Neural cell (in vitro differentiated cells): Measurements from ENCODE around the gene DPYD. TPM values are rescaled to one million over a fixed set of nuclear protein-coding genes. Genes with fewer than 3 reads are reported as not detected.

ENCODE experiments used
- H2AFZ ChIP-seq: fragments of 200-600, 300-800 bp; sonication (generic), shearing (Covaris generic); 2 replicates; pipeline ENCODE4 v1.6.0; 2014; ENCODE audit warnings: low read depth, mild to moderate bottlenecking, antibody characterized with exemption, low read length, moderate library complexity
- H3F3A ChIP-seq: fragments of 200-600 bp; shearing (Covaris generic); 2 replicates; pipeline ENCODE4 v1.6.1; 2016; ENCODE audit warnings: mild to moderate bottlenecking, moderate library complexity, mixed read lengths, antibody characterized with exemption, low read length; ENCODE audit not compliant: insufficient read depth, poor library complexity, severe bottlenecking
- H3K27ac ChIP-seq: fragments of 200-600, 300-800 bp; sonication (generic), shearing (Covaris generic); 2 replicates; pipeline ENCODE4 v1.5.1; 2014; ENCODE audit warnings: mild to moderate bottlenecking, low read length, moderate library complexity
- H3K27me3 ChIP-seq: fragments of 300-800, 200-600 bp; sonication (generic), shearing (Covaris generic); 2 replicates; pipeline ENCODE4 v1.6.0; 2014; ENCODE audit warnings: mild to moderate bottlenecking, low read depth, low read length, moderate library complexity; ENCODE audit not compliant: insufficient read depth
- H3K36me3 ChIP-seq: fragments of 300-800, 200-600 bp; sonication (generic), shearing (Covaris generic); 2 replicates; pipeline ENCODE4 v1.5.1; 2014; ENCODE audit warnings: mild to moderate bottlenecking, antibody characterized with exemption, low read length, moderate library complexity; ENCODE audit not compliant: insufficient read depth
- H3K4me2 ChIP-seq: fragments of 300-800, 200-600 bp; sonication (generic), shearing (Covaris generic); 2 replicates; pipeline ENCODE4 v1.6.0; 2014; ENCODE audit warnings: mild to moderate bottlenecking, low read length
- H3K4me3 ChIP-seq: fragments of 300-800, 200-600 bp; sonication (generic), shearing (Covaris generic); 2 replicates; pipeline ENCODE4 v1.5.1; 2014; ENCODE audit warnings: mild to moderate bottlenecking, low read length, moderate library complexity
- H3K79me2 ChIP-seq: fragments of 200-600 bp; shearing (Covaris generic); replicated peaks from 2 replicates; pipeline ENCODE4 v1.6.0; 2014; ENCODE audit warnings: mild to moderate bottlenecking, low read length, moderate library complexity; ENCODE audit not compliant: insufficient read depth
- H3K9ac ChIP-seq: fragments of 300-800, 200-600 bp; sonication (generic), shearing (Covaris generic); 2 replicates; pipeline ENCODE4 v1.6.1; 2016; ENCODE audit warnings: mild to moderate bottlenecking, low read length, mixed read lengths
- H3K9me2 ChIP-seq: fragments of 200-600 bp; shearing (Covaris generic); 2 replicates; pipeline ENCODE4 v1.6.1; 2016; ENCODE audit warnings: mild to moderate bottlenecking, low read length, mixed read lengths; ENCODE audit not compliant: insufficient read depth
- H3K9me3 ChIP-seq: fragments of 200-600, 300-800 bp; sonication (generic), shearing (Covaris generic); 2 replicates; pipeline ENCODE4 v1.6.1; 2016; ENCODE audit warnings: mild to moderate bottlenecking, mixed run types, low read length, moderate library complexity, mixed read lengths
- H4K20me1 ChIP-seq: fragments of 200-600 bp; shearing (Covaris generic); 2 replicates; pipeline ENCODE4 v1.6.1; 2016; ENCODE audit warnings: mild to moderate bottlenecking, mixed run types; ENCODE audit not compliant: insufficient read depth
- EP300 ChIP-seq: fragments of 450-650 bp; conservative IDR thresholded peaks from 2 replicates; pipeline ENCODE4 v1.6.1; 2014; ENCODE audit warnings: antibody characterized with exemption, mild to moderate bottlenecking, moderate library complexity; ENCODE audit not compliant: poor library complexity, severe bottlenecking
- EZH2 ChIP-seq: fragments of 200-600, 300-800 bp; shearing (Covaris generic), sonication (generic); IDR thresholded peaks from 2 replicates; pipeline ENCODE4 v1.6.1; 2014; ENCODE audit warnings: antibody characterized with exemption, low read length, borderline replicate concordance, mild to moderate bottlenecking; ENCODE audit not compliant: insufficient read depth, poor library complexity, severe bottlenecking
- MXI1 ChIP-seq: fragments of 450-650 bp; conservative IDR thresholded peaks from 2 replicates; pipeline ENCODE4 v1.6.1; 2014; ENCODE audit warnings: antibody characterized with exemption, mild to moderate bottlenecking; ENCODE audit not compliant: poor library complexity, severe bottlenecking
- POLR2AphosphoS5 ChIP-seq: IDR thresholded peaks from 2 replicates; pipeline ENCODE4 v1.6.1; 2012
- RAD21 ChIP-seq: fragments of 450-650 bp; conservative IDR thresholded peaks from 2 replicates; pipeline ENCODE4 v1.6.1; 2014; ENCODE audit warnings: antibody characterized with exemption, mild to moderate bottlenecking, moderate library complexity
- SMC3 ChIP-seq: fragments of 450-650 bp; conservative IDR thresholded peaks from 2 replicates; pipeline ENCODE4 v1.6.1; 2014; ENCODE audit warnings: antibody characterized with exemption, mild to moderate bottlenecking, moderate library complexity; ENCODE audit not compliant: poor library complexity
- TAF1 ChIP-seq: IDR thresholded peaks from 2 replicates; pipeline ENCODE4 v1.6.1; 2012; ENCODE audit warnings: low read depth
- polyA plus RNA-seq: library from polyadenylated mRNA; depleted of rRNA; stranded (reverse); fragments of >200 nt; gene quantifications from 2 replicates; pipeline ENCODE4 v1.2.3, GENCODE V29; 2014
- TF ChIP-seq, protein P1 (sequence below): IDR thresholded peaks from 2 replicates; pipeline ENCODE4 v1.6.1; 2012; ENCODE audit warnings: borderline replicate concordance
- TF ChIP-seq, protein P2 (sequence below): fragments of 450-650 bp; IDR thresholded peaks from 2 replicates; pipeline ENCODE4 v1.5.1; 2014; ENCODE audit warnings: antibody characterized with exemption, mild to moderate bottlenecking, moderate library complexity; ENCODE audit not compliant: poor library complexity, severe bottlenecking

Gene DPYD
- polyA plus RNA-seq, 1 donor from 2014 or later, result 6.7 TPM

DNA sequence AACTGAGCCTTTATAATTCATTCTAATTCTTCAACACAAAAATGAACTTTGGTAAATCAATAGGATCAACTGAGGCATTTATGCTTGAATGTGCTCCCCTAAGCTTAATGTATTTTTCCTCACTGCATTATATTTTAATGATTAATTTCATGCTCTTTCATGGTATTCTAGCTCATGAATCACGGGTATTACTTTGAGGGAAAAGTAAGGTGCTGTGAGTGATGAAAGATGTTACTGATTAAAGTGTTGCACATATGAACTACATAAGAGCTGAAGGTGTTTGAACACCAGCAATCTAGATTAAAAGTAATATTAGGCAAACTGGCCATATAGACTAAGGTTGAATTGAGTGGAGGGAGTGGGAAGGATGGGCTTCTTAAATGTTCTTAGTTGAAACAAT, 1.9 kb downstream of the DPYD start:
- Histone ChIP-seq H2AFZ (no peak overlapping the region), H3F3A (peaks cover 2% of the 10 kb centered on the region), H3K27me3 (no peaks in the 10 kb centered on the region), H3K9me3 (no peaks in the 10 kb centered on the region), H3K4me2 (peak overlapping the region; percentile 45), H4K20me1 (no peaks in the 10 kb centered on the region), H3K9me2 (no peaks in the 10 kb centered on the region), H3K79me2 (peaks cover 14% of the 10 kb centered on the region), H3K27ac (no peak overlapping the region), H3K36me3 (no peaks in the 10 kb centered on the region), H3K4me3 (peak overlapping the region; percentile 89), H3K9ac (no peak overlapping the region)
- TF ChIP-seq EP300, result no peak
- TF ChIP-seq SMC3, result no peak
- TF ChIP-seq, protein P1, sequence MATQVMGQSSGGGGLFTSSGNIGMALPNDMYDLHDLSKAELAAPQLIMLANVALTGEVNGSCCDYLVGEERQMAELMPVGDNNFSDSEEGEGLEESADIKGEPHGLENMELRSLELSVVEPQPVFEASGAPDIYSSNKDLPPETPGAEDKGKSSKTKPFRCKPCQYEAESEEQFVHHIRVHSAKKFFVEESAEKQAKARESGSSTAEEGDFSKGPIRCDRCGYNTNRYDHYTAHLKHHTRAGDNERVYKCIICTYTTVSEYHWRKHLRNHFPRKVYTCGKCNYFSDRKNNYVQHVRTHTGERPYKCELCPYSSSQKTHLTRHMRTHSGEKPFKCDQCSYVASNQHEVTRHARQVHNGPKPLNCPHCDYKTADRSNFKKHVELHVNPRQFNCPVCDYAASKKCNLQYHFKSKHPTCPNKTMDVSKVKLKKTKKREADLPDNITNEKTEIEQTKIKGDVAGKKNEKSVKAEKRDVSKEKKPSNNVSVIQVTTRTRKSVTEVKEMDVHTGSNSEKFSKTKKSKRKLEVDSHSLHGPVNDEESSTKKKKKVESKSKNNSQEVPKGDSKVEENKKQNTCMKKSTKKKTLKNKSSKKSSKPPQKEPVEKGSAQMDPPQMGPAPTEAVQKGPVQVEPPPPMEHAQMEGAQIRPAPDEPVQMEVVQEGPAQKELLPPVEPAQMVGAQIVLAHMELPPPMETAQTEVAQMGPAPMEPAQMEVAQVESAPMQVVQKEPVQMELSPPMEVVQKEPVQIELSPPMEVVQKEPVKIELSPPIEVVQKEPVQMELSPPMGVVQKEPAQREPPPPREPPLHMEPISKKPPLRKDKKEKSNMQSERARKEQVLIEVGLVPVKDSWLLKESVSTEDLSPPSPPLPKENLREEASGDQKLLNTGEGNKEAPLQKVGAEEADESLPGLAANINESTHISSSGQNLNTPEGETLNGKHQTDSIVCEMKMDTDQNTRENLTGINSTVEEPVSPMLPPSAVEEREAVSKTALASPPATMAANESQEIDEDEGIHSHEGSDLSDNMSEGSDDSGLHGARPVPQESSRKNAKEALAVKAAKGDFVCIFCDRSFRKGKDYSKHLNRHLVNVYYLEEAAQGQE, result no peak
- no peak for TF ChIP-seq EZH2
- no peak for TF ChIP-seq MXI1
- TF ChIP-seq TAF1, result no peak
- TF ChIP-seq RAD21, result no peak
- TF ChIP-seq, protein P2, sequence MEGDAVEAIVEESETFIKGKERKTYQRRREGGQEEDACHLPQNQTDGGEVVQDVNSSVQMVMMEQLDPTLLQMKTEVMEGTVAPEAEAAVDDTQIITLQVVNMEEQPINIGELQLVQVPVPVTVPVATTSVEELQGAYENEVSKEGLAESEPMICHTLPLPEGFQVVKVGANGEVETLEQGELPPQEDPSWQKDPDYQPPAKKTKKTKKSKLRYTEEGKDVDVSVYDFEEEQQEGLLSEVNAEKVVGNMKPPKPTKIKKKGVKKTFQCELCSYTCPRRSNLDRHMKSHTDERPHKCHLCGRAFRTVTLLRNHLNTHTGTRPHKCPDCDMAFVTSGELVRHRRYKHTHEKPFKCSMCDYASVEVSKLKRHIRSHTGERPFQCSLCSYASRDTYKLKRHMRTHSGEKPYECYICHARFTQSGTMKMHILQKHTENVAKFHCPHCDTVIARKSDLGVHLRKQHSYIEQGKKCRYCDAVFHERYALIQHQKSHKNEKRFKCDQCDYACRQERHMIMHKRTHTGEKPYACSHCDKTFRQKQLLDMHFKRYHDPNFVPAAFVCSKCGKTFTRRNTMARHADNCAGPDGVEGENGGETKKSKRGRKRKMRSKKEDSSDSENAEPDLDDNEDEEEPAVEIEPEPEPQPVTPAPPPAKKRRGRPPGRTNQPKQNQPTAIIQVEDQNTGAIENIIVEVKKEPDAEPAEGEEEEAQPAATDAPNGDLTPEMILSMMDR, result no peak
- TF ChIP-seq POLR2AphosphoS5, result no peak

DNA sequence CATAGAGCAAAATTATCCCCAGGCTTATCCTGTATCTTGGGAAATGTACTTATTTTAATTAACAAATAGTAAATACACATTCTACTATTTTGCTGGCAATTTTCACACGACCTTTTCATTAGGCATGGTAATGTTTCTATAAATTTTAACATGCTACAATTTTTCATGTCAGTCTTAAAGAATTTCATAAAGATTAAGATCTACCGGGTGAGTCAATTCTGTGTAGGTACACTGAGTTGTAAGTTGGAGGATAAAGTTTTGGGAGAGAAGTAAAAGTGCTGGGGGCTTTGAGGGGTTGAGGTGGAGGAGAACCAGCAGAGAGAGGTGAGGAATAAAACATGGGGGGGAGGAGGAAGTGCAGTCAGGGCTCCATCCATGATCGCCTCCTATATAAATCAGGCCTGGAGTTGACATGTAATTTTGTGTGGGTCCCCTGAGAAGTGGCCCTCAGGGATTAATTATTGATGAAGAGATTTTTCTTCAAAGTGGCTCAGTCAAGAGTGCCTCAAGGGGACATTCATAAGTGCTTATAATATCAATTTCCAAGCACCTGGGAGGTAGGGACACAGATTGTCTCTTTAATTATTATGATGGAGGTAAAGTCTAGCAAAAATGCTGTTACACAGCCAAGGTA, 7.2 kb downstream of the DPYD start:
- H3K27me3 ChIP-seq, result no peaks in the 10 kb centered on the region
- peaks cover 4% of the 10 kb centered on the region for H3K79me2 ChIP-seq
- H3F3A ChIP-seq, result no peaks in the 10 kb centered on the region
- H3K9me2 ChIP-seq, result no peaks in the 10 kb centered on the region
- no peaks in the 10 kb centered on the region for H4K20me1 ChIP-seq
- no peaks in the 10 kb centered on the region for H3K9me3 ChIP-seq
- TF ChIP-seq EP300, result no peak
- TF ChIP-seq, protein P2, result no peak
- TF ChIP-seq RAD21, result no peak
- TF ChIP-seq, protein P1, result no peak
- no peak for TF ChIP-seq EZH2
- no peak overlapping the region for H2AFZ ChIP-seq
- no peak overlapping the region for H3K4me2 ChIP-seq
- H3K27ac ChIP-seq, result no peak overlapping the region
- no peak overlapping the region for H3K4me3 ChIP-seq
- H3K9ac ChIP-seq, result no peak overlapping the region
- no peaks in the 10 kb centered on the region for H3K36me3 ChIP-seq
